Gastrocnemius medialis (tissue), 4 donors: ENCODE data around the gene HAT1. TPM values are rescaled to one million over a fixed set of nuclear protein-coding genes. Genes with fewer than 3 reads are reported as not detected.

Experiments
- ATAC-seq, 2 donors: fragments of 150-250 bp; one replicate each; pipeline ENCODE4 v1.9.1; 2016
- DNase-seq, 2 donors: peaks; one replicate each; pipeline ENCODE4 v3.0.0-alpha.2; 2019
- H3K27ac ChIP-seq, 4 donors: fragments of 200-600 bp; sonication (generic); 1 replicate in 1 of 4; 2 replicates in 3 of 4; pipeline ENCODE4 v1.5.1; 2016 to 2018; ENCODE audit warnings: mild to moderate bottlenecking in 2 of 4, moderate library complexity in 1 of 4
- H3K27me3 ChIP-seq, 3 donors: fragments of 200-600 bp; sonication (generic) in 2 of 3; 1 replicate in 1 of 3; 2 replicates in 2 of 3; pipeline versions ENCODE4 v1.5.1 to v1.6.0; 2016 to 2019; ENCODE audit warnings: mild to moderate bottlenecking in 1 of 3, moderate library complexity in 1 of 3
- H3K36me3 ChIP-seq, 2 donors: fragments of 200-600 bp; sonication (generic) in 1 of 2; one replicate each; pipeline ENCODE4 v1.5.1; 2017 to 2018
- H3K4me1 ChIP-seq, 2 donors: fragments of 200-600 bp; sonication (generic) in 1 of 2; one replicate each; pipeline ENCODE4 v1.5.1; 2016 to 2017; ENCODE audit warnings: mild to moderate bottlenecking in 2 of 2
- H3K4me3 ChIP-seq, 4 donors: fragments of 200-600 bp; sonication (generic) in 3 of 4; 1 replicate in 1 of 4; 2 replicates in 3 of 4; pipeline ENCODE4 v1.5.1; 2016 to 2019; ENCODE audit warnings: mild to moderate bottlenecking in 2 of 4
- H3K9me3 ChIP-seq, 3 donors: fragments of 200-600 bp; sonication (generic) in 2 of 3; 1 replicate in 1 of 3; 2 replicates in 2 of 3; pipeline ENCODE4 v1.5.1; 2016 to 2019
- POLR2A ChIP-seq, 2 donors: fragments of 450-650 bp; IDR thresholded peaks; one replicate each; pipeline ENCODE4 v1.6.1; 2017; ENCODE audit warnings: antibody characterized with exemption in 2 of 2, mild to moderate bottlenecking in 2 of 2, moderate library complexity in 2 of 2
- in situ Hi-C, 4 donors: fragments of 200-750 bp; cut with MboI; loops; one replicate each; pipeline versions ENCODE4 v1.15.0 to v1.8.0; 2017; ENCODE audit warnings: low sequenced_read_pairs in 4 of 4
- intact Hi-C: fragments of 100-400 bp; cut with DNase I; formaldehyde crosslinking; loops from one replicate; pipeline ENCODE4 v1.15.1; 2023; ENCODE audit warnings: low total_unique reads
- total RNA-seq, 4 donors: library from RNA; depleted of rRNA; stranded (reverse); fragments of >200 nt; gene quantifications; one replicate each; pipeline versions ENCODE4 v1.1.0 to v1.2.3, GENCODE V29; 2016
- TF ChIP-seq, protein P1 (sequence below), 5 experiments: fragments of 450-650 bp in 3 of 5; fragments of 200-600 bp in 2 of 5; sonication (generic) in 2 of 5; IDR thresholded peaks in 4 of 5; conservative IDR thresholded peaks in 1 of 5; 1 replicate in 4 of 5; 2 replicates in 1 of 5; pipeline ENCODE4 v1.5.1; 2016 to 2019; ENCODE audit warnings: antibody characterized with exemption in 5 of 5, mild to moderate bottlenecking in 3 of 5, moderate library complexity in 3 of 5

Gene HAT1
- total RNA-seq, 4 donors from 2014 or later, result 30.6 to 61.9 (median 50.0) TPM

DNA sequence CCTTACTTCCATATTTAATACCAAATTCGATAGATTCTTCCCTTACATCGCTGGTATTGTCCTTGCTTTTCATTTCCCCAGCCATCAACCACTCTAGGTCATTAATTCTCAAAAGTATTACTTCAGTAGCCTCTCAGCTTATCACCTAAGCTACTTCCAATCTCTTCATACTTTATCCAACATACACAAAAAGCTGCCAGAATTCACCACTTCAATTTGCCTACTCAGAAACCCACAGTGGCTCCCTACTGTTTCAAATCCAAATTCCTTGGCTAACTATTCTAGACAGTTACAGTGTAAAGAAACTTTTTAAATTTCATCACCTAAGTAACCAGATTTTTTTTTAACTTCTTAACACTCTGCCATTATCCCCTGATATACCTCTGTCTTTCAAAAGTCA, 32.9 kb upstream of the HAT1 start:
- ATAC-seq, result no peak
- in situ Hi-C loops (no loop called here), intact Hi-C loops (no loop called here)
- Histone ChIP-seq H3K9me3 (no peaks in the 10 kb centered on the region), H3K36me3 (peaks cover 0 to 4% of the 10 kb centered on the region in 2 donors), H3K4me1 (peaks cover 36 to 43% of the 10 kb centered on the region in 2 donors), H3K27ac (peak overlapping the region; percentile 6 to 96 (median 44)), H3K4me3 (no peak overlapping the region), H3K27me3 (no peaks in the 10 kb centered on the region)
- no peak for DNase-seq
- no peak for TF ChIP-seq POLR2A (IDR thresholded peaks at IDR 0.05)
- TF ChIP-seq, protein P1, sequence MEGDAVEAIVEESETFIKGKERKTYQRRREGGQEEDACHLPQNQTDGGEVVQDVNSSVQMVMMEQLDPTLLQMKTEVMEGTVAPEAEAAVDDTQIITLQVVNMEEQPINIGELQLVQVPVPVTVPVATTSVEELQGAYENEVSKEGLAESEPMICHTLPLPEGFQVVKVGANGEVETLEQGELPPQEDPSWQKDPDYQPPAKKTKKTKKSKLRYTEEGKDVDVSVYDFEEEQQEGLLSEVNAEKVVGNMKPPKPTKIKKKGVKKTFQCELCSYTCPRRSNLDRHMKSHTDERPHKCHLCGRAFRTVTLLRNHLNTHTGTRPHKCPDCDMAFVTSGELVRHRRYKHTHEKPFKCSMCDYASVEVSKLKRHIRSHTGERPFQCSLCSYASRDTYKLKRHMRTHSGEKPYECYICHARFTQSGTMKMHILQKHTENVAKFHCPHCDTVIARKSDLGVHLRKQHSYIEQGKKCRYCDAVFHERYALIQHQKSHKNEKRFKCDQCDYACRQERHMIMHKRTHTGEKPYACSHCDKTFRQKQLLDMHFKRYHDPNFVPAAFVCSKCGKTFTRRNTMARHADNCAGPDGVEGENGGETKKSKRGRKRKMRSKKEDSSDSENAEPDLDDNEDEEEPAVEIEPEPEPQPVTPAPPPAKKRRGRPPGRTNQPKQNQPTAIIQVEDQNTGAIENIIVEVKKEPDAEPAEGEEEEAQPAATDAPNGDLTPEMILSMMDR (IDR thresholded peaks at IDR 0.05 in 4 of 5, conservative IDR thresholded peaks at IDR 0.05 in 1 of 5), result no peak

DNA sequence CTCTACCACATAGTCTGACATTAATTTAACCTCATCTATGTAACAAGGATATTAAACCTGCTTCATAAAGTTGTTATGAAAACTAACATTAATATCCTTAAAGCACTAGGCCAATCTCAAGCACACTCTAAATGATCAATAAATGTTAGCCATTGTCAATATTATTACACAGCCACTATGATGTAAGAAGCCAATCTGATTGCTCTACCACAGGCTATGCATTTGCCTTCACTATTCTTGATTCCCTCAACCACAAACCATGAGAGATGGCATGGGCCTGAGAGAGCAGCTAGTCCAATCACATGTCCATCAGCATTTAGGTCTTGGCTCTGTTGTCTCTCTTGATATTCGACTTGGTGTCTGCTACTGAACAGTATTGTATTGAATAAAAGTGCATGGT, 32.5 kb upstream of the HAT1 start:
- H3K9me3 ChIP-seq, result no peaks in the 10 kb centered on the region
- peak overlapping the region; percentile 6 to 96 (median 44) for H3K27ac ChIP-seq
- H3K36me3 ChIP-seq, result no peaks in the 10 kb centered on the region
- TF ChIP-seq, protein P1 (IDR thresholded peaks at IDR 0.05 in 4 of 5, conservative IDR thresholded peaks at IDR 0.05 in 1 of 5), result no peak
- TF ChIP-seq POLR2A (IDR thresholded peaks at IDR 0.05), result no peak
- H3K4me1 ChIP-seq, result peaks cover 36 to 47% of the 10 kb centered on the region in 2 donors
- intact Hi-C loops (loop anchor here (5.0 kb wide), 1 partner anchor 47 kb away; no protein-coding TSS in a partner anchor), in situ Hi-C loops (no loop called here)
- no peak for ATAC-seq
- DNase-seq, result no peak
- H3K4me3 ChIP-seq, result no peak overlapping the region
- H3K27me3 ChIP-seq, result no peaks in the 10 kb centered on the region

DNA sequence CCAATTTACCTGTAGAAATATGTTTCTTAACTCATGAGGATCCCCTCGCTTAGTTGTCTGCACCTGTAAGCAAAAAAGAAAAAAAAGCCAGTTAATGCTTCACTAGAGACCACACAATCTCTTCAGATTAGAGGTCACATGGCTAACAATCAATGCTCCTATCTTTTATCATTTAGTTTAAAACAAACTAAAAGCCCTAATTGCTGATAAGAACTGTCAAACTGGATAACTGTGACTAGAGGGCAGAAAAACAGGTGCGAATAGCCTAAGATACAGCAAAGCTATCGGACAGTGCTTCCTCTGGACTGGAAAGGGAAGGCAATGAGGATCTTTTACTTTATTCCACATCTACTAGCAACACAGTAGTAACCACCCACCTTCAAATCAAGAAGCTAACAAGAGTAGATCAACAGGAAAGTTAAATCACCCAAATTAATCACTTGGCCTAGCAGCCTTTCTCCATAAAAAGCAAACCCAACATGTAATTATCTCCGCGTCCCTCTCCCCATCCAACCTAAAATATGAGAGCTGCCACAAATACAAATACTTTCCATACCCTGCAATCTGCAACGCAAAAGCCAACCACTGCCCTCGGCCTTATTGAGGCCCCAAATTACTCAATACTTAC, 29.0 kb upstream of the HAT1 start:
- Histone ChIP-seq H3K27ac (peak overlapping the region; percentile 91 to 96 (median 93)), H3K4me3 (peak overlapping the region; percentile 84 to 97 (median 94)), H3K9me3 (no peaks in the 10 kb centered on the region), H3K36me3 (no peaks in the 10 kb centered on the region), H3K4me1 (peaks cover 34 to 41% of the 10 kb centered on the region in 2 donors), H3K27me3 (no peaks in the 10 kb centered on the region)
- DNase-seq (no peak), ATAC-seq (peak; percentile 57 to 60)
- intact Hi-C loops (loop anchor here (5.0 kb wide), 1 partner anchor 44 kb away; no protein-coding TSS in a partner anchor), in situ Hi-C loops (no loop called here)
- TF ChIP-seq, protein P1 (IDR thresholded peaks at IDR 0.05 in 4 of 5, conservative IDR thresholded peaks at IDR 0.05 in 1 of 5), result no peak
- no peak for TF ChIP-seq POLR2A (IDR thresholded peaks at IDR 0.05)

DNA sequence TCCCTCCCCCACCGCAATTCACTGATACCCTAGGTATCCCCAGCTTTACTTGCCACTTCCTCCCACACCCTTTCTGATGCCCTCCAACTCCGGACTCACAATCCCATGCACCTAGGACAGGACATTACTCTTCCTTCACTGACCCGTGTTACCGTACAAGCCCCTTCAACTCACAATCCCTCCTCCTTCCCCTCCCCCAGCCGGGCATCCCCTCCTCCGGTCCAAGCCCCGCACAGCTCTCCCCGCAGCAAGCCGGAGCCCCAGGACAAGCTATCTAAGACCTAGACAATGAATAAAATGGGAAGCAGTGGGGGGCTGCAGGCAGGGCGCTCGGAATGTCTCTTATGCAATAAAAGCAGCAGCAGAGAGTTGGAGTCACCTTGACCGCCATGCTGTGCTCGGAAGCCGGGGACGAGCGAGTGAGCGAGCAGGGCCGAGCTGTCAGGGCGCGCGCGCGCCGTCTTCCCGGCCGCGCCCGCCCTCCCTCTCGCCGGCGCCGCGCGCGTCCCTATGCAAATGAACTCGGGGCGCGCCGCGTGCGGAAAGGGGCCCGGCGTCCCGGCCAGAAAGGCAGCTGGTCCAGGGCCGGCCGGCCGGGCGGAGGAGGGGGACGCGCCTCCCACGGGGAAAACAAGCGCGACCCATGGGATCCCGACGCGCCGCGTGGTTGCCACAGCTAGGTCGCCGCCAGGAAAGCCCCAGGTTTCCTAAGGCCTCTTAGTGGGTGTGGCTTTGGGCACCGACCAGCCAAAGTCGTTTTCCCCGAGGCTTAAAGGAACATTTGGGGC, 28.2 kb upstream of the HAT1 start, which contains the start of gene SLC25A12:
SLC25A12 (minus strand) TSS at position 421 of the 788 bp plus-strand sequence; CDS start at position 391, 30 bp downstream.
- Histone ChIP-seq H3K4me3 (peak within 1 kb of the TSS; percentile 84 to 97 (median 94)), H3K36me3 (no peaks in the 10 kb centered on the region), H3K4me1 (peaks cover 31 to 39% of the 10 kb centered on the region in 2 donors), H3K9me3 (no peaks in the 10 kb centered on the region), H3K27ac (peak within 1 kb of the TSS; percentile 91 to 96 (median 93)), H3K27me3 (no peaks in the 10 kb centered on the region)
- TF ChIP-seq POLR2A (IDR thresholded peaks at IDR 0.05), result peak; percentile 79 to 90
- TF ChIP-seq, protein P1 (IDR thresholded peaks at IDR 0.05 in 4 of 5, conservative IDR thresholded peaks at IDR 0.05 in 1 of 5), result no peak
- DNase-seq (peak; percentile 75 to 87), ATAC-seq (peak; percentile 86 to 90)
- in situ Hi-C loops (no loop called here), intact Hi-C loops (loop anchor here (1.0 to 5.0 kb wide), 2 partner anchors 28 to 43 kb away; partner anchors contain the start of gene HAT1)
